ENCODE measurements around the gene NCAPD3. TPM values are rescaled to one million over a fixed set of nuclear protein-coding genes. Genes with fewer than 3 reads are reported as not detected.

Gene NCAPD3
- total RNA-seq, 1 donor from 2014 or later, result 17.0 TPM

DNA sequence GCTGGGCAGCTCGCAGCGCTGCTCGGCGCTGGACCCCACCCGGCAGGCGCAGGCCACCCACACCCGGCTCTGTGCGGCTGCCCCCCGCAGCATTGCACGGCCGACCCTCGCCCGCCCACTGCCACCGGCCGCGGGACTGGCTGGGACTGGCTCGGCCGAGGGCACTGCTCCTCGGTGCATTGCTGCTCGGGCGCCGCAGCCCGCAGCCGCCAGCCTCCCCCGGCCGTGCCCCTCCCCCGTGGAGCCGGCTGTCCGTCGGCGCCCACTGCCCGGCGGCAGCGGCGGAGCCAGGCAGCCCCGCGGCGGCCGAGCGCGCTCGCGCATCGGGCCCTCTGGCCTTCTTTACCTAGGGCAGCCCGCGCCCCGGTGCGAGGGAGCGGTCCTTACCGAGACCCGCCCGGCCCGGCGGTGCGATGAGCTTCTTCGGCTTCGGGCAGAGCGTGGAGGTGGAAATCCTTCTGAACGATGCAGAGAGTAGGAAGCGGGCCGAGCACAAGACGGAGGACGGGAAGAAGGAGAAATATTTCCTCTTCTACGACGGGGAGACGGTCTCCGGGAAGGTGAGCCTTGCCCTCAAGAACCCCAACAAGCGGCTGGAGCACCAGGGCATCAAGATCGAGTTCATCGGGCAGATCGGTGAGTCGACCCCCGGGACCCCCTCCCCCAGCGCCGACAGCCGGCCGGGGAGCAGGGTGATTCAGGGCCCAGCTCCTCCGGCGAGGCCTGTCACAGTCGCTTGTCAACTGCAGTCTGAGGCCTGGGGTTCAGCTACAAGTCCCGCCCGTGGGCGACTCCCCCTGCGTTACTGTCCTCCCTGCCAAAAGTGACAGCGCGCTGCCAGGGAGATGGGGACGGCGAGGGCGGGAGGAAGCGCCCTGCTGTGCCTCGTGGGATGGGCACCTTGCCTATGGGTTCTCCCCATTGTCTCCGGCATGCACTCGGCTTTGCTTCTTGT lies 1.2 kb upstream of the NCAPD3 start:
- Mint-ChIP-seq H3K9me3 (ENCODE audit: low read depth) (no peaks in the 10 kb centered on the region), H3K27me3 (ENCODE audit: low read depth) (no peaks in the 10 kb centered on the region), H3K4me3 (ENCODE audit: unreplicated experiment) (peak overlapping the region; percentile 93), H3K4me1 (ENCODE audit: low read depth) (peaks cover 52% of the 10 kb centered on the region), H3K27ac (ENCODE audit: unreplicated experiment) (peak overlapping the region; percentile 80), H3K36me3 (ENCODE audit: low read depth) (peaks cover 3% of the 10 kb centered on the region)
- TF ChIP-seq, protein P1, sequence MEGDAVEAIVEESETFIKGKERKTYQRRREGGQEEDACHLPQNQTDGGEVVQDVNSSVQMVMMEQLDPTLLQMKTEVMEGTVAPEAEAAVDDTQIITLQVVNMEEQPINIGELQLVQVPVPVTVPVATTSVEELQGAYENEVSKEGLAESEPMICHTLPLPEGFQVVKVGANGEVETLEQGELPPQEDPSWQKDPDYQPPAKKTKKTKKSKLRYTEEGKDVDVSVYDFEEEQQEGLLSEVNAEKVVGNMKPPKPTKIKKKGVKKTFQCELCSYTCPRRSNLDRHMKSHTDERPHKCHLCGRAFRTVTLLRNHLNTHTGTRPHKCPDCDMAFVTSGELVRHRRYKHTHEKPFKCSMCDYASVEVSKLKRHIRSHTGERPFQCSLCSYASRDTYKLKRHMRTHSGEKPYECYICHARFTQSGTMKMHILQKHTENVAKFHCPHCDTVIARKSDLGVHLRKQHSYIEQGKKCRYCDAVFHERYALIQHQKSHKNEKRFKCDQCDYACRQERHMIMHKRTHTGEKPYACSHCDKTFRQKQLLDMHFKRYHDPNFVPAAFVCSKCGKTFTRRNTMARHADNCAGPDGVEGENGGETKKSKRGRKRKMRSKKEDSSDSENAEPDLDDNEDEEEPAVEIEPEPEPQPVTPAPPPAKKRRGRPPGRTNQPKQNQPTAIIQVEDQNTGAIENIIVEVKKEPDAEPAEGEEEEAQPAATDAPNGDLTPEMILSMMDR (IDR thresholded peaks at IDR 0.05), result no peak
- no peak for DNase-seq (ENCODE audit: low spot score)

DNA sequence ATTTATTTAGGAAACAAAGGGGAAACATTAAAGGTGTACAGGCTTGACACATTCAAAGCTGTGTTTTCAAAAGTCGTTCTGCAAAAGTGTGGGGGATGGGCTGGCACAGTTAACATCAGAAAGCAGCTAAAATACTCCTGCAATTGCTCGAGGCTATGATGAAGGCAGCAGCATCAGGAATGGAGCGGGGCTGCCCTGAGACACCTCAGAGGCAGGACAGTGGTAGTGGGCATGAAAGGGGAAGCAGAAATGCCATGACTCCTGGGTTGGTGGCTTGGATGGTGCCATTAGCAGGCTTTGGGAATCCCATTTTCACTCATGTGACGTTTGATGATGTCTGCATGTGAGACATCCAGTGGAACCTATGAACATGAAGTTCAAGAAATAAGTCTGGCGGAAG lies 646 bp downstream of the NCAPD3 start:
- Mint-ChIP-seq H3K9me3 (ENCODE audit: low read depth) (no peaks in the 10 kb centered on the region), H3K36me3 (ENCODE audit: low read depth) (peaks cover 6% of the 10 kb centered on the region), H3K4me1 (ENCODE audit: low read depth) (peaks cover 43% of the 10 kb centered on the region), H3K27me3 (ENCODE audit: low read depth) (no peaks in the 10 kb centered on the region), H3K27ac (ENCODE audit: unreplicated experiment) (peak overlapping the region; percentile 68), H3K4me3 (ENCODE audit: unreplicated experiment) (peak overlapping the region; percentile 82)
- TF ChIP-seq, protein P1 (IDR thresholded peaks at IDR 0.05), result no peak
- no peak for DNase-seq (ENCODE audit: low spot score)

DNA sequence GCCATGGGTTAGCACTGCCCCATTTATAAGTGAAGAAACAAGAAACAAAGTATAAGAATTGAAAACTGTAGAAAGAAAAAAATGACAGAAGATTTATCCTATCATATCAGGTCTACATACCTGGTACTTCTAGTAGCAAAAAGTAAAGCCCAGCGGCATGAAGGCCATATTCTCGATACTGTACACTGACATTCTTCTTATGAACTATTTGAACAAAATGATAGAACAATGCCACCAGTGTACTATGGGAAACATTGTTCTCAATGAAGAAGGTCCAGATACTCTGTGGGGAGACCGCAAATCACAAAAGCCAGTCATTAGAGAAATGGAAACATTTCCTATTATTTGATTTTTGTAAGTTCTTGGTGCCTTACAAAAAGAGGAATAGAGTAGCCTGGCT lies 7.0 kb downstream of the NCAPD3 start:
- Mint-ChIP-seq H3K36me3 (ENCODE audit: low read depth) (peaks cover 15% of the 10 kb centered on the region), H3K27me3 (ENCODE audit: low read depth) (no peaks in the 10 kb centered on the region), H3K27ac (ENCODE audit: unreplicated experiment) (no peak overlapping the region), H3K9me3 (ENCODE audit: low read depth) (no peaks in the 10 kb centered on the region), H3K4me1 (ENCODE audit: low read depth) (peaks cover under 1% of the 10 kb centered on the region), H3K4me3 (ENCODE audit: unreplicated experiment) (no peak overlapping the region)
- TF ChIP-seq, protein P1 (IDR thresholded peaks at IDR 0.05), result no peak
- DNase-seq (ENCODE audit: low spot score), result no peak

DNA sequence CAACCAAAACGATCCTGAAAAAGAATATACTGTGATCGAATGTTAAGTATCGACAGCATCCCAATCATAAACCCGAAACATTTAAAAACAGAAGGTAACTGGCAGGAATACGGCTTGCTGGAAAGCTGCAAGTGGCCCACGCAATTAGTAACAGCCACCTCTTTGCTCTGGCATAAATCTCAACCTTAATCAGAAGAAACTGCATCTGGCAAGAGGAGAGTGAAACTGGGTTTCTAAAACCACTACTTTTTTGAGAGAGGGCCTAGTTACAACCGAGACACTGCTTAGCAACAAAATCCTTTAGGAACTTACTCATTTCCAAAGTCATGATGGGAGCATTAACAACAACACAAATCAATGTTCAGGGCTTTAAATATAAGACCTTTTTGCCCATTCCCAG lies 7.9 kb downstream of the NCAPD3 start:
- no peak overlapping the region for H3K4me3 Mint-ChIP-seq (ENCODE audit: unreplicated experiment)
- H3K4me1 Mint-ChIP-seq (ENCODE audit: low read depth), result peaks cover 6% of the 10 kb centered on the region
- H3K27ac Mint-ChIP-seq (ENCODE audit: unreplicated experiment), result no peak overlapping the region
- H3K36me3 Mint-ChIP-seq (ENCODE audit: low read depth), result peaks cover 20% of the 10 kb centered on the region
- TF ChIP-seq, protein P1 (IDR thresholded peaks at IDR 0.05), result no peak
- no peak for DNase-seq (ENCODE audit: low spot score)
- H3K9me3 Mint-ChIP-seq (ENCODE audit: low read depth), result no peaks in the 10 kb centered on the region
- no peaks in the 10 kb centered on the region for H3K27me3 Mint-ChIP-seq (ENCODE audit: low read depth)

DNA sequence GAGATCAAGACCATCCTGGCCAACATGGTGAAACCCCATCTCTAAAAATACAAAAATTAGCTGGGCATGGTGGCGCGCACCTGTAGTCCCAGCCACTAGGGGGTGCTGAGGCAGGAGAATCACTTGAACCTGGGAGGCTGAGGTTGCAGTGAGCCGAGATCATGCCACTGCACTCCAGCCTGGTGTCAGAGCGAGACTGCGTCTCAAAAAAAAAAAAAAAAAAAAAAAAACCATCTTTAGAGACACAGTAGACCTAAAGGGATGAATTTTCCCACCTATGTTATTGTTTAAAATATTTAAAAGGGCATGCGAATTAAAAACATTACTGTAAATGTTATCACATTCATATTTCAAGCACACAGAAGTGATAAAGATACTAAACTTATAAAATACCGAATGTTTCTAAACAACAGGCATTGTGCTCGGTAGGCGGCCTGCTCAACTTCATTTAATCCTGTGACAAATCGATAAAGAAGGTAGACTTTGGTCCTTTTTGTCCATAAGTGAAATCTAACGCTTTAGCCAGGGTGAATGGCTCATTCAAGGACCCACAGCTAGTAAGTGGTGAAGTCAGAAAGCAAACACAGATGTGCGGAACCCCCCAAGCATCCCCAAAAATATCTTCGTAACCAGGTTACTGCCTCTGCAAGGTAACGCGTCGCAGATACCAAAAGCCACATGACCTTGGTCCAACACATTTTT lies 16.1 kb downstream of the NCAPD3 start:
- DNase-seq (ENCODE audit: low spot score), result no peak
- H3K27ac Mint-ChIP-seq (ENCODE audit: unreplicated experiment), result no peak overlapping the region
- no peaks in the 10 kb centered on the region for H3K9me3 Mint-ChIP-seq (ENCODE audit: low read depth)
- no peaks in the 10 kb centered on the region for H3K27me3 Mint-ChIP-seq (ENCODE audit: low read depth)
- no peak overlapping the region for H3K4me3 Mint-ChIP-seq (ENCODE audit: unreplicated experiment)
- peaks cover 18% of the 10 kb centered on the region for H3K36me3 Mint-ChIP-seq (ENCODE audit: low read depth)
- TF ChIP-seq, protein P1 (IDR thresholded peaks at IDR 0.05), result peak; percentile 86
- H3K4me1 Mint-ChIP-seq (ENCODE audit: low read depth), result peaks cover 6% of the 10 kb centered on the region
